ENCODE data around the gene MAPK8.
"Not testable (repeated sequence)": the region's sequence is repeated elsewhere in the genome, so short reads cannot be mapped to it uniquely, and the experiment has no call there.

MAPK8 gene

GRCh38 chr10:48421862-48422261 lies 115.4 kb downstream of the MAPK8 start:
- not testable (repeated sequence) for DNase-seq

DNA sequence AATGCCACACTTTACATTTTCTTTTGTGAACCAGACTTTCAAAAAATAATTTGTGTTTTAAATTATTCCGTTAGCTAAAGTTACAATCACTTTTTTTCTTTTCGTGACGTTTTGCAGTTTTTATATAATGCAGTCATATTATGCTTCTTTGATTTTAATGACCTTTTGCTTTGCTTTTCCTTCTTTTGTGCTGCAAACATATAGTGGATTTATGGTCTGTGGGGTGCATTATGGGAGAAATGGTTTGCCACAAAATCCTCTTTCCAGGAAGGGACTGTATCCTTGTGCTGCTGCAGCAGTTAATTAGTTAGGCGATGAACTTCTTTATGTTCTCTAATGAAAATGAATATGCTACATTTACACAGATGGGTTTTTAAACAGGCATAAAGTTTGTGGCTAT lies 117.4 kb downstream of the MAPK8 start:
- DNase-seq = no peak

DNA sequence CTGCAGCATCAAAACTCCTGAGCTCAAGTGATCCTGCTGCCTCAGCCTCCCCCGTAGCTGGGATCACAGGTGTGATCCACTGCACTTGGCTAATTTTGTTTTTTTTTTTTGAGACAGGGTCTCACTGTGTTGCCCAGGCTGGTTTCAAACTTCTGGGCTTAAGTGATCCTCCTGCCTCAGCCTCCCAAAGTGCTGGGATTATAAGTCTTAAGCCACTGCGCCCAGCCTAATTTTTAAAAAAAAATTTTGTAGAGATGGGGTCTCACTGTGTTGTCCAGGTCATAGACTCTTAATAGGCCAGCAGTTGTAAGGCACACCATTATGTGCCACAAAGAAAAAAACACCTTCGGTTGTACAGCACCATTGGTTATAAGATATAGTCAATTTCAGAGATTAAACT lies 122.4 kb downstream of the MAPK8 start:
- DNase-seq = no peak

DNA sequence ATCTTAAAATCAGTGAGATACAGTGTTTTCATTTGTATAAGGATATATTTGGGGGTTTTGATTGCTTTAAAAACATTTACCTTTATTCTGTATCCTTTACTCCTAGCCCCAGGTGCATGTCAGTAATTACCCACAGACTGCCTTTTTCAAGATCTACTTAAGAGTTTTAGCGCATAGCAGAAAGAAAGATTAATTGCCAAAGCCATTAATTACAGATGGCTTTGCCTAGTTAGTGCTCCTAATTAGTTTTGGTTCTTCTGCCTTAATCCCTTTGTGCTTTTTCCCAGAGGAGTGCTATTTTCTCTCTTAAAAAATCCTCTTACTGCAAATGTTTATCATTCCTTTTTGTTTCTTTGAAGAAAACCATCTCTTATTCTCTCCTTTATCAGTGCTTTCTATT lies 122.8 kb downstream of the MAPK8 start:
- DNase-seq = no peak

GRCh38 chr10:48430402-48430993 lies 124.0 kb downstream of the MAPK8 start:
- DNase-seq = no peak

DNA sequence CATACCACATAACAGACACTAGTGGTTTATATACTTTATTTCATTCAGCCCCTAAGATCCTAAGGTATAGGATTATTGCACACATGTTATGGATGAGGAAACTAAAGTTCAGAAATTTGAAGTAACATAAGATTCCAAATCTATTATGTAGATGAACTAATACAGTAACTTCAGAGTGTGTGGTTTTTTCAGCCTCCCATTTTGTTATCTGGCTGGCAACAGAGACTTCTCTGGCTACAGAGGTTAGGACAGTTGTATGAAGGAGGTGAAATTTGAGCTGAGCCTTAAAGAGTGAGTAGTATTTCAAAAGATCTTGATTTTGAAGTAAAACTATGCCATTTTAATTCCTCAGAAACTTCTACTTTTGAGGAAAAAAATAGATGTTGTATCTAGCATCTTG lies 125.4 kb downstream of the MAPK8 start:
- no peak for DNase-seq

- no peak for DNase-seq
Measured at GRCh38 chr10:48437546-48437945, 131.1 kb downstream of the MAPK8 start.

DNA sequence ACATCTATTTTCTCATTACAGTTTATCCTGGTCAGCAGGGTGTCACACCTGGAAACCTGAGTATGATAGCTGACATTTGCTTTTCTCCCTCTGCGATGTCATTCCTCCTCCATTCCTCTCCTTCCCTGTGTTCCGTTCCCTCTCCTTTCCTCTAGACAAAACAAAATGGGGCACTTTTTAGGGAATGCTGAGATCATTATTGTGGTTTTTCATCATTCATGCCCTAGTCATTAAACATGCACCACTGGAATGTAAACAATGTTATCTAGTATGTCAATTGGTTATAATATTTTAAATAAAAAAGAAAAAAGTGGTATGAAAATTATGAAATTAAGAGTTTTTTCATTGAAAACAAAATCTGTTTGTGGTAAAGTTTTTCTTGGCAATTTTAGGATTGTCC lies 132.6 kb downstream of the MAPK8 start:
- DNase-seq = no peak

DNA sequence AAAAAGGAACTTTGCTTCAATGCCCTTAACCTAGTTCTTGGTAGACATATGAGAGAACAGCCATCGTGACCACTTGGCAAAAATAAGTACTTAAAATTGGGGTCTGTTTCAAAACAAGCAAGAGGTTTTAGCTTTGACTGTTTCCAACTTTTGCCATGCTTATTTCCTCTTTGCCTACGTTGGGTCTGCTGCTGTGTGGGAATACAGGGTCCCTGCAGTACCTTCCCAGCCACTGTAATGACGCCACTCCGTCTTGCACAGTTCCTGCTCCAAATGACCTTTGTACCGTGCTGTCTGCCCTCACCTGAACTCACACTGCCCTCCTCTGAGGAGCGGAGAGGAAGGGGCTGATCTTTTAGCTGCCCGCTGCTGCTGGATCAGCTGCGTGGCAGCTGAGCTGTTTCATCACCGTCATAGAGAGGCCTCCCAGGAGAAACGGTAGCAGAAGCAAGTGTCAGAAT lies 133.1 kb downstream of the MAPK8 start:
- DNase-seq = no peak

- DNase-seq = no peak
Measured at GRCh38 chr10:48440771-48441170, 134.3 kb downstream of the MAPK8 start.

DNA sequence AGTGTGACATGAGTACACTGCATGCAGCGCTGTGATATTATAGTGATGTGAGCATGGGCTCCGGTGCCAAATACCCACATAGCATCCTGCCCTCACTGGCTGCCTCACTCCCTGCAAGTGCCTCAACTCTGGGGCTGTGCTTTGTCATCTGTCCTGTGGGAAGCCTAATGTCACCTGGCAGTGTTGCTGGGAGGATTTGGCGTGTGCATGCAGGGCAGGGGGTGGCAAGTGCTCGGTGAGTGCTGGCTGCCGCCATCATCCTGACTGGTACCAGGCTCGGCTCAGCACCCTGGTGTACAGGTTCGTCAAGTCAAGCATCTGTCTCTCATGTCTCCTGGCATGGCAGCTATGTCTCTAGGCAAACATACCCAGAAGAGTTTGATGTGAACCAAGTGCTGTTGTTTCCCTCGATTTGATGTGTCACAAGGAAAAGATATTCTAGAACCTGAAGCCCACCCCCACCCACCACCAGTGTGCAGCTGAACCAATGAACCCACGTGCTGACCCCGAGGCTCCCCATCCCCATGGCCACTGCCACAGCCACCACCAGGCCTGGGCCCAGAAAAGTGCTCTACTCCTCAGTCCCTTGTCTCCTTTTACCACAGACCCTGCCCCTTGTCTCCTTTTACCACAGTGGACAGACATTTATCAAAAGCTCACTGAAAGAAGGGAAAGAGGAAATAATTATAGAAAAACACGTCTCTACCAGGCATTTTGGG lies 135.8 kb downstream of the MAPK8 start:
- no peak for DNase-seq

GRCh38 chr10:48442809-48443177 lies 136.3 kb downstream of the MAPK8 start:
- no peak for DNase-seq

DNA sequence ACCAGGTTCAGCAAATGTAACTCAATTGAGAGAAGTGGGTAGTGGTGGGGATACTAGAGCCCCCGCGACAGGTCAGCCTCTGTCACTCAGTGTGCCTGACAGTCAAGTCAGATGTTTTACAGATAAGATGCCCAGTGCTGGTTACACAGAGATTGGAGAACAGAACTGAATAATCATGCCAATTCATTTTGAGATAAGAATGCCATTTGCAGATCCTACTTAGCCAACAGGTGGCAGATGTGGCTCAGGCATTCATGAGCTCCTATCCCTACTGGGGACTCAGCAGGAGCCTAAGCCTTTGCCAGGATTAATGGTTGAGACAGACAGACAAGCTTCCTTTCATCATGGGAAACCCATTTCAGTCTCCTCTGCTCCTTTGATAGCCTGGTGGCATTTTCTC lies 137.8 kb downstream of the MAPK8 start:
- no peak for DNase-seq

DNA sequence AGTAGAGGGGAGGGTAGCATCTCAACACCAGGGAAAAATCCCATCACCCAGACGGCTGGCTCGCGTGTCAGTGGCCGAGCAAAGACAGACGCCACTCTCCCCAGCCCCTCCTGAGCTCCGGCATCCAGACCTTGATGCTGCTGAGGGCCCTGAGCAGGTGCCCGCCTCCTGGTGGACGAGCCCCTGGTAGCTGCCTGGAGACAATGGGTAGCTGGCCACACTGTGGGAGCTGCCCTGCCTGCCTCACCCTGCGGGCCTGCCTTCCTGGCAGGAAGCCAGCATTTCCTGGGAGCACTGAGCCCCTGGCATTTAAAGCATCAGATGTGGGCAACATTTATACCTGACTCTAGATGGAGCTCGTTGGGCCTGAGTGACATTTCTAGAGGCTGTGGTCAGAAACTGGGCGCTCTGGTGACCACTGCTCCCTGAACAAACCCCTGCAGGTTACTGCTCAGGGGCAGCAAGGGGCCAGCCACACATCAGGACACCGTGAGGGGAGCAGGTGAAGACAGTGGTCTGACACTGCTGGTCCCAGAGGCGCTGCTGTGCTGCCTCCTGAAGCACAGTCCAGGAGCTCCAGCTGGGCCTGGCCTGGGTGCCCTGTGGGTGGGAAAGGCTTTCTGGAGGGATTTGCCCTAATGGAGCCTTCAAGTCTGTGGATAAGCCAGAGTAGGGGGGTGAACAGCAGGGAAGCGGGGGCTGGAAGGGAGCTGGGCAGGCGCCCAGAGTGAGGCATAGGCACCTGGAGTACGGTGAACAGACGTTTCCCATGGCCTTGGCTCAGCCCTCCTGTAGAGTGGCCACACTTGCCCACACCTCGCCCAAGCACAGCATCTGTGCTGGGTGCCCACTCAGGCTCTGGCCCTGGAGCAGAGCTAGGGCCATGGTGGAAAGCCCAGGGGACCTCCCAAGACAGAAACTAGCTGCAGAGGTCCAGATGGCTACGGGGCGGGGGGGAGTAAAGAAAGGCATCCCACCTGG lies 138.7 kb downstream of the MAPK8 start:
- no peak for DNase-seq

- DNase-seq = no peak
Measured at GRCh38 chr10:48445932-48446331, 139.5 kb downstream of the MAPK8 start.

DNA sequence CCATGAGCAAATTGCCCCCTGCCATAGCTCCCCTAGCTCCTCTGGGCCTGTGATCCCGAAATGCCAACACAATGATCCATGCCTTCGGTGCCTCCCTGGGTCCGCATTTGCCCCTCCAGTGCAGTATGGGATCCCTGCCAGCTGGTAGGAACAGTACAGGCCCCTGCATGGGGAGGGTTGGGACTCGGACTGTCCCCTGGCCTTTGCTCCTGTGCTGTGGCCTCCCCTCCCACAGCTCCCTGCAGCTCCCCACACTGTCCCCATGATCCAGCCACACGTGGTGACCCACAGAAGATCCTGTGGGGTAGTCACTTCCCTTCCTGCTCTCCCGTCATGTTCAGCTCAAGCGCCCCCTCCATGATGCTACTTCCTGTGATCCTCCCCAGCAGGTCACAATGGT lies 140.3 kb downstream of the MAPK8 start:
- no peak for DNase-seq

DNA sequence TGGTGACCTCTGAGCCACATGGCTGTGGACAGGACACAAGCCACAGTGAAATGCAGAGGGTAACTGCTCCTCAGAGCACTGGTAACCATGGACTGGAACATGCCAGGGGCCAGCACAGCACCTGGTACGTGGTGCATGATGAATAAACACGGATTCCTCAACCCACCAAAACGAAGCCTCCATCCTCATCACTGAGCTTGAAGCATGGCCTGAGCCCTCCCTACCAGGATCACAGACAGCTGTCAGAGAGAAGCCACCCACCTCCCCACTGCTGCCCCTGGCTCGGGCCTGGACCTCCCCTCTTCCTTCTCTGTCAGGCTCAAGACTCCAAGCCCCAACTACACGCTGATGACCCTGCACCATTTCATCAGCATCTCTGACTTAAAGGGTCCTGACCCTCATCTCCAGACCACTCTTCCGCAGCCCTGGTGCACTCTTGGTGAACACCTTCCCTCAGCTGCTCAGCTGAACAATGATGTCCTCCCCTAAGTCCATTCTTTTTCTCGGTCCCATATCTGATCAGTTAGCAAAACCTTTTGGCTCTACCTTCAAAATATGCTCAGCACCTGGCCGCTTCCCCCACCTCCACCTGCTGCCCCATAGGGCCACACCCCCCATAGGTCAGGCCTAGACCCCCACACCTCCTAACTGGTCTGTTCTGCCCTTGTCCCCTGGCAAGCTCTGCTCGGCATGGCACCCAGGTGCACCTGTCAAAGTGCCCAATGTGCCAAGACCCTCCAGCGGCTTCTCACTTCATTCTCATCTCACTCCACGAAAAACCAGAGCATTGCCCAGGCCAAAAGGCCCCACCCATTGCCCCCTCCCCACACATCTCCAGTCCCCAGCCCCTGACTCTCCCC lies 141.1 kb downstream of the MAPK8 start:
- no peak for DNase-seq

DNA sequence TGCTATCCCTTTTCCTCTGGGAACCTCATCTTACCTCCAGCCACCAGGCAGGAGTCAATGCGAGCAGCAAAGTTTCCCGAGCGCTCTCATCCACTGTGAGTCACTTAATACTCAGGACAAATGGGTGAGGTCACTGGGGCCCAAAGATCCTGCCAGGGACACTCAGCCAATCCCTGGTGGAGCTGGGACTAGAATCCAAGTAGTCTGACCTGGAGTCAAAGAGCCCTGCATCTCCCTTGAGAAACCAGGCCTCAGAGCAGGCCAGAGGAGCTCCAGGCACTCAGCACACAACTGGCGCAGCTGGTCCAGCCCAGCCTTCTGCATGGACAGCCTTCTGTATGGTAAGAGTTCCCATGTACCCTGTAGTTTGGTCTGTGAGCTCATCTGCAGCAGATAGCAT lies 142.3 kb downstream of the MAPK8 start:
- DNase-seq = no peak

- DNase-seq = no peak
Measured at GRCh38 chr10:48449501-48450232, 143.2 kb downstream of the MAPK8 start.

DNA sequence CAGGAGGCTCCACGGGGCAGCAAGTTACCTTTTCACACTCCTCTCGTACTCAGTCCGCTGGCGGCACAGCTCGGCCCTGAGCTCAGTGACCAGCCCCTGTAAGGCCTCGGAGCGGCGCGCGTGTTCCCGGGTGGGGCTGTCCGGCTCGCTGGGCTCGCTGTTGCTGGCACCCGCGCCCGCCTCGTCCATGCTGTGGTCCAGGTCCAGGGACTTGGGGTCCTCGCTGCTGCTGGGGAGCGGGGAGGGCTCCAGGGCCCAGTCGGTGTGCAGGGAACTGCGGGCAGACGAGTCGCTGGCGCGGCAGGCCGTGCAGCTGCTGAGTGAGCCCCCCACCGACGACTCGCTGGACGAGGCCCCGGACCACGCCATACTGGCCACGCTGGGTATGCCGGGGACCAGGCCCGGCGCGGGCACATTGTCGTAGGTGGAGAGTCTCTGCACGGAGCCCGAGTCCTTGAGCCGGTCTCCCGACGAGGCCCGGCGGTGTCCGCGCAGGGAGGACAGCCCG lies 143.8 kb downstream of the MAPK8 start:
- DNase-seq = no peak

GRCh38 chr10:48450741-48451466 lies 144.4 kb downstream of the MAPK8 start:
- DNase-seq = no peak
